Activated CD4-positive, CD25-positive, alpha-beta regulatory T cell (primary cell): ENCODE data around the gene LPP.

ENCODE experiments used
- DNase-seq, 4 experiments: peaks; one replicate each; lab custom pipeline; 2025; lab: John Stamatoyannopoulos, UW

Gene LPP

DNA sequence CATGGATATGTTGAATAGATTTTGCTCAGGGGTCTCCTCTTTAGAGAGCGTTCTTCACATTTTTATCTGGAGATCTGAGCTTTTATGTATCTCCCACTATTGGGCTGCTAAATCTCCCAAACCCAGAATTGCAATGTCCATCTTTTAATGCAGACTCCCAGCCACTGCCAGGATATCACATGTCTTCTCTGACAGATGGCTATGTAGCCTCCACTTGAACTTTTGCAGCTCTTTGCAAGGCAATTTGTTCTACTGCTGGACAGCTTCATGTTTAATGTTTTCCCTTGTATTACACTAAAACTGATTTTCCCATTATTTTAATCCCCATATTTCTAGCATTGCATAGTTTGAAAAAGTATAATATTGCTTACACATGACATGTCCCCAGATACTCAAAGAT lies 177.2 kb downstream of the LPP start:
- no peak for DNase-seq

DNA sequence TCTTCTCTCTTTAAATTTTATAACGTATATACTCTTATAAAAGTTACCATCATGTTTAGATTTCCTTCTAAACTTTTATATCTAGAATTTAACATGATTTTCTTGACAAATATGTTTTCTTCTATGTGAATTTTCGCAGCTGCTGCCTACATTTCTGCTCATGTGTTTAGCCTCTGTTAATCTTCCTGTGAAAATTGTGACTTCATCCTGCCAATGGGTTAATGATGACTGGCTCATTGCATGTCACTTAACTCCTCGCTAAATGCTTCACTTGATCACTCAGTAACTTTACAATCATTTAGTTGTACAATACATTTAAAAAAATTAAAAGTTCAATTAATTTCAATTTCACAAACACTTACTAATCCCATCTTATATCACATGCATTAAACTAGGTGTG lies 178.1 kb downstream of the LPP start:
- DNase-seq: no peak

DNA sequence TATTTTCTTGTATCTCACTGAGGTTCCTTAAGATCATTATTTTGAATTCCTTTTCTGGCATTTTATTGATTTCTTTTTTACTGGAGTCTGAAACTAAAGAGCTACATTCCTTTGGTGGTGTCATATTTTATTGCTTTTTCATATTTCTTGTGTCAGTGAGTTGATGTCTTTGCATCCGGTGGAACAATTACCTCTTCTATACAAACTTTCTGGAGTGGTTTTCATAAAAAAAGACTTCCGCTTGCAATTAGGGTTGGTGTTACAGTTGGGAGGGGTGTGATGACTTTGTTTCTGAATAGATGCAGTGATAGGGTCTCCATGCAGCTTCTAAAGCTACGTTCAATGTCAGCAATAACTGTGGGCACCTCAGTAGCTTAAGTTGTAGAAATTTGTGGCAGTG lies 181.7 kb downstream of the LPP start:
- DNase-seq: no peak

DNA sequence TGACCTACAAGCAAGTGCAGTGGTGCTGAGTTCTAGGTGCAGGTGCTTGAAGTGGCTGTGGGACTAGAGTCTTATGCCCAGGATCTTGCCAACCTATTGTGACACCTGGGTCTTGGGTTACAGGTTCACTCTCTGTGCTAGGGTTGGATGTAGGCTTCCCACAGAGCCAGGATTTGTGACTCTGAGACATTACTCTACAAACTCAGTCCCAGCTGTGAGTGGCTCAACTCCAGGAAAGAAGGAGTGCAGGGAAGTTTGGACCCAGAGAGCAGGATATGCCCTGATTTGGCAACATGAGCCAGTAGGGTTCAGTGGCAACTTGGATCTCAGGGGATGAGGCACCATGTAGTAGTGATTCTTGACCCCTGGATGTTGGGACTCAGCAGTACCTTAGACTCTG lies 182.2 kb downstream of the LPP start:
- no peak for DNase-seq

- DNase-seq: no peak
Observed at GRCh38 chr3:188337232-188337631, 183.3 kb downstream of the LPP start.

DNA sequence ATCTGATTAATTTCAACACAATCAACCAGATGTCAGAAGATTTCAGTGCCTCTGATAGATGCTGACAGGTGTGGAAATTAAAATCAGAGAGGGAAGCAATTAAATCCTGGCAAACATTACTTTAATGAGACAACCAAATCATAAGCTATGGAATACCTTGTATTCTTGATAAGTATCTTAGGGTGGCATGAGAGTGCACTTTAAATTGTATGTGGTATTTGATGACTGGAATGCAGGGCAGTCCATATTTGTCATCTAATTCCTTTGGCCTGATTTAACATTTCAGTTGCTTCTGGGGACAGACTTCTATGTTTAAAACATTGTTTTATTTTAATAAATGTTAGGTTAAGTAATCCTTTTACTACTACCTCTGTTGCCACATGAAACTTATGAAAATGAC lies 184.1 kb downstream of the LPP start:
- no peak for DNase-seq

DNA sequence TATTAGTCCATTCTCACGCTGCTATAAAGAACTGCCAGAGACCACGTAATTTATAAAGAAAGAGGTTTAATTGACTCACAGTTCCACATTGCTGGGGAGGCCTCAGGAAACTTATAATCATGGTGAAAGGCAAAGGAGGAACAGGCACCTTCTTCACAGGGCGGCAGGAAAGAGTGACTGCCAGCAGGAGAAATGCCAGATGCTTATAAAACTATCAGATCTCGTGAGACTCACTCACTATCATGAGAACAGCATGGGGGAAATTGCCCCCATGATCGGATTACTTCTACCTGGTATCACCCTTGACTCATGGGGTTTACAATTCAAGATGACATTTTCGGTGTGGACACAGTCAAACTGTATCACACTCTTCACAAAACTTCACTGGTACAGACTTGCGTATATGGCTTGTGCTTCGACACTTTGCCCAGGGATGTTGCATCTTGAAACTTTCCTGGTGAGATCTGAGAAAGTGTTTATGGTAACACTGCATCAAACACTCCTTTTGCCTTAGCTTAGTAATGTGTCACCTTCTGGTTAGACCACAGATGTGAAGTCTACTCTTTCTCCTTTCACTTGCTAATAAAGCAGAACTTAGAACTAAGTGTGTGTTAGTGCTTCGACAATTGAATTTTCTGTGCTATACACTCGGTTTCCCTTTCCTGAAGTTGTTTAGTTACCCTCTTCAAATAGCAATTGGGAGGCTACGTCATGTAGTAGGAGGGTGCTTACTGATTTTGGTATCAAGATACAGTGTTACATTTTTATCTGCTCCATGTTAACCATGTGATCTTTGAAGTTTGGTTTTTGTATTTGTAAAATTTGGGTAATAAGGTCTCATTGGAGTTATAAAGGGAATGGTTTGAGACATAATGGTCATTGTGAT lies 185.7 kb downstream of the LPP start:
- DNase-seq: peak in 1 of 4 experiments; percentile 2

- DNase-seq: no peak
Observed at GRCh38 chr3:188341501-188341900, 187.5 kb downstream of the LPP start.

GRCh38 chr3:188342991-188343732 lies 189.2 kb downstream of the LPP start:
- no peak for DNase-seq

DNA sequence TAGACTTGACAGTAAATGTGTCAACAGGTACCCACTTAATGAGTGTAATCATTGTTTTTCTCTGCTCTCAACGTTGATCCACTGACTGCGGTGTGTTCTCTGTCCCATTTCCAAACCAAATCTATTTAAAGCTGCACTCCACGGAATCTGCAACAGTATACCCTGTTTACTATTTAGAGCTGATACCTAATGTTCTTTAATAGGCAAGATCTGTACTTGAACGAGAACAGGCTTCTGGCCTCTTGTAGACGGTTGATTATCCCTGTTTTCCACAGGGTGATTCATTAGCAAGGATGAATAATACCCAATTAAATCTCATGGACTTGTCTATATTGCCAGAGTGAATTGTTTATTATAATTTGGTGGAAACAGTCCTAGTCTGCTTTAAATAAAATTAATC lies 189.9 kb downstream of the LPP start:
- DNase-seq: no peak

GRCh38 chr3:188345223-188345622 lies 191.3 kb downstream of the LPP start:
- no peak for DNase-seq

DNA sequence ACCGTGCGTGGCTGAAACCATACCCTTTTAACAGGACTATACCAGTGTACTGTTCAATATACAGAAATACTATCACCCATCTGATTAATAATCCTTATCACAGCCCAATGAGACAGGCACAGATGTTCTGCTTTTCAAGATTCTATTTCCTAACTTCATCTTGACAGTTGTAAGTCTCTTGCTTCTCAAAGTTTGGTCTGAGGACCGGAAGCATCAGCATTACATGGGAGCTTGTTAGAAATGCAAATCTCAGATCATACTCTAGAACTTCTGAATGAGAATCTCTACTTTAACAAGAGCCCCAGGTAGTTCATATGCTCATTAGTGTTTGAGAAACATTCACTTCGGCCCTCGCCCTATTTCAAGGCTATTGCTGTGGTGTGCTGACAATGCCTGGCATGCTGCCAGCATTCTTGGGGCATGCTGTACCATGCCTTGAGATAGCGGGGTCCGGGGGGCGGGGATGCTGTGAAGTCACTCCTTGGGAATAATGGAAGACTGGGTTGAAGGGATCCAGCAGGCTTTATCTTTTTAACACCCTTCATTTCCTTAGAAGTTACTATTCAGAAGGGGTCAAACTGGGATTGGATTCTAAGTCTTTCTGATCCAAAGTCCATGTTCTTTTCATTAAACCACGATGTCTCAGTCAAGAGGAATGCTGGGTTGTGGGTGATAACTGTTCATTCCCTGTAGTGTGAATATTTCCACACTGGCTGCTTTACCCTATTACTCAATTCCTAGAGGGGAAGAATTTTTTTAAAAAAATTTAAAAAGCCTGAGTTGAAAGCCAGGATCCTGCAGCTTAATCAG lies 194.7 kb downstream of the LPP start:
- no peak for DNase-seq

DNA sequence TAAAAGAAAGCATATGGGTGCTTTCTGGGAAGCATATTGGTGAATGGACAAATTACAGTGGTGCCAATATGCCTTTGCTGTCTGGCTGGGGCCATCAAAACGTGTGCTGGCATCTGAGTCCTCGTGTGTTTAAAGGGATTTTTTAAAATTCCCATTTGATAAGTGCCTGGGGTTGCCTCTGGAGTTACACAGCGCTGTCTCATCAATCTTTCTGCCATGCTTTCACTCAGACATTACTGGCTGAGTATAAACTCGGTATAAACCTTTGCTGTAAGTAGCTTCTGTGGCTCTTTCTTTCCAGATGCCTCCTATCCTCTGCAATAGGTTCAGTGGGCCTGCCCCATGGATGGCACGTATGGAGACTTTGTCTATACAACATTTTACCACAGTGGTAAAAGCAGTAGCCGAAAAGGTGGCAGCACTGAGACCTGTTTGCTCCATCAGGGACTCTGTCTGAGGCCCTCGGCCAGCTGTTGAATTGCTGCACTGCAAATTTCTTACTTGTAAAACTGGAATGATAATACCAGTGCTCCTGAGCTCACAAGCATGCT lies 195.5 kb downstream of the LPP start:
- DNase-seq: no peak

DNA sequence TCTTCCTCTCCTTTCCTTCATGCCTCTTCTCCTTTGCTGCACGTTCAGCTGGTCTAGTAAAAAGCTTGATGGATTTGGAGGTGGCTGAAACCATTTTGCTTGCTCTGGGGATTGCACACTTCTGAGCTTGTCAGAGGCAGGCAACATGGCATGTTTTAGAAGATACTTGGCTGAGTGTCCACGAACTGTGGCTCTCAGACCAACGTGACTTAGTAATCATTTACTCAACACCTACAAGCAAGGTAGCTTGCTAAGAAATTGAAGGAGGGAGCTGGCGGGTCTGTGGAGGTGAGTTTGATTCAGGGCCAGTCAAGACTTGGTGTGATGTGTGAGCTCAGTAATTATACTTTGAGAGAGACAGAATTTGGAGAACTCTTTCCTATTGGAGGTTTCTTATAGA lies 196.0 kb downstream of the LPP start:
- DNase-seq: no peak

DNA sequence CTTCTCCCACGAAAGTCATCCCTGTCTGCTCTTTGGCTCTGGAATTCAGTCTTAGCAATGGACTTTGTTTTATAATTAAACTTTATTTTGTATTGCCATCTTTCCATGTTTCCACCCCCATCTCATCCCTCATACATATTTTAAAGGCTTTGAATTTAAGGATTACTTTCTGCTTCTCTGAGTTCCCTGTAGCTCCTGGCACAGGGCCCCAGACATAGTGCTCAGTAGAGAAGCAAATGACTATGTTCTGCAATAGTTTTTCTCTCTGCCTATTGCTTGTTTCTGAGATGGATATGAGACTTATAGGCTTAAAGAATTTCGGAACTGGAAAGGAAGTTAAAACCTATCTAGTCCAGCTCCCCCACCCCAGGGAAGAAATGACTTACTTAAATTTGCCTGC lies 197.0 kb downstream of the LPP start:
- no peak for DNase-seq

GRCh38 chr3:188351648-188352047 lies 197.7 kb downstream of the LPP start:
- no peak for DNase-seq

DNA sequence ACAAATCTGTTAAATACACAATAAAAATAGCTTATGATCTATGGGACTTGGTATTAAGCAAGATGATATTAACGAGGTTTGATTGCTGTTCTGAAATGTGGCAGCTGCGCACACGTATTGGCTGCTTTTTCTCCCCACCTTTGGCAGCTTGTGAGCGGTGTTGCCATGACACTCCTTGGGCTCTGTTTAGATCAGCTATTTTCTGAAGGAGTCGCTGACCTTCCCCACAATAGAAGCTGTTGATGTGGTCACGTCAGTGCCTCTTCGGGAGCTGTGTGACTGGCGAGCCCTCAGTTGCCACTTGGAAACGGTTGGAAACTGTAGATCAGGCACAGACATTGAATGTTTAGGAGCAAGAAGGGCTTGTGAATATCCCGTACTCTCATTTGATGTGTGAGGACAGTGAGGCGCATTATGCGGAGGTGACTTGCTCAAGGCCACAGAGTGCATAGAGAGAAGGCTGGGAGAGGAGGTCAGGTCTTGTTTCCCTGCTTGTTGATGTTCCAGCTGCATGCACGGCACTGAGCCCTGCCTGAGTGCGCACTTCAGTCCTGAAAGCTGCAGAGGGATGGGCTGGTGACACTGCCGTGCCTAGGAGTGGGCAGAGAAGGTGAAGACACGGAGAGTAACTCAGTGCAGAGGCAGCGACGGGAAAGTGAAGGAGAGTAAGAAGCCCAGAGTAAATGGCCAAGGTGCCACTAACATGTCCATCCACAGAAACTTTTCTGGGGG lies 198.4 kb downstream of the LPP start:
- no peak for DNase-seq

DNA sequence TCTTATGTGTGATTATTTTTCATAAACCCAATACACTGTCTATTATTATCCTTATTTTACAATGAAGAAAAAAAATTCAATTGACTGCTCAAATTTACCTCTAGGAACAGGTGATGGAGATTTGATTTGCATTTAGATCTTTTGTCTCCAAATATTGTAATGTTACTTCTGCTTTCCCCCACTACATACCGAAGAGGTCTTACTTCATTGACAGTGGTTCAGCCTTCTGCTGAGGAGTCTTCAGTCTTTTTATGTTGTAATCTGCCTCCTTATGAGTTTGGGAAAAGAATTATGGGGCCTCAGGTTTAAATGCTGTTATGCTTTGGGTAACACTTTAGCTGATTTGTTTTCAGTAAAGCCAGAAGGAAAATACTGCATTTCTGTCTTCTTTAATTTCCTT lies 199.5 kb downstream of the LPP start:
- no peak for DNase-seq

- DNase-seq: no peak
Observed at GRCh38 chr3:188358787-188359493, 205.0 kb downstream of the LPP start.

GRCh38 chr3:188360364-188360881 lies 206.5 kb downstream of the LPP start:
- DNase-seq: no peak

- no peak for DNase-seq
Observed at GRCh38 chr3:188361888-188362287, 207.9 kb downstream of the LPP start.
